Osteoblast (primary cell): ENCODE measurements around the gene GRID1. TPM values are rescaled to one million over a fixed set of nuclear protein-coding genes. Genes with fewer than 3 reads are reported as not detected.

Experiments
- DNase-seq: peaks from one replicate; pipeline ENCODE4 v3.0.0; 2011; ENCODE audit warnings: low spot score, mixed read lengths; ENCODE audit not compliant: insufficient read length; ENCODE audit errors: missing footprints
- H2AFZ ChIP-seq: 2 replicates; pipeline ENCODE4 v1.6.0; 2011; ENCODE audit warnings: mild to moderate bottlenecking, low read length
- H3K27ac ChIP-seq: 2 replicates; pipeline ENCODE4 v1.5.1; 2011; ENCODE audit warnings: mild to moderate bottlenecking, low read depth, low read length, moderate library complexity
- H3K27me3 ChIP-seq: 2 replicates; pipeline ENCODE4 v1.6.0; 2012; ENCODE audit warnings: mild to moderate bottlenecking, control low read depth, inconsistent platforms, low read length, moderate library complexity; ENCODE audit not compliant: insufficient read depth
- H3K36me3 ChIP-seq: 2 replicates; pipeline ENCODE4 v1.5.1; 2011; ENCODE audit warnings: mild to moderate bottlenecking, low read length, control low read depth, moderate library complexity; ENCODE audit not compliant: insufficient read depth
- H3K4me1 ChIP-seq: 2 replicates; pipeline ENCODE4 v1.5.1; 2011; ENCODE audit warnings: mild to moderate bottlenecking, low read length, control low read depth, moderate library complexity; ENCODE audit not compliant: insufficient read depth
- H3K4me2 ChIP-seq: 2 replicates; pipeline ENCODE4 v1.6.0; 2011; ENCODE audit warnings: mild to moderate bottlenecking, low read length; ENCODE audit not compliant: insufficient read depth
- H3K4me3 ChIP-seq: fragments of 200-600 bp; sonication (generic); 3 replicates; pipeline ENCODE4 v1.5.1; 2012; ENCODE audit warnings: mild to moderate bottlenecking, low read length, inconsistent platforms; ENCODE audit not compliant: insufficient read depth
- H3K79me2 ChIP-seq: 2 replicates; pipeline ENCODE4 v1.6.0; 2012; ENCODE audit warnings: mild to moderate bottlenecking, low read length, control low read depth, inconsistent platforms; ENCODE audit not compliant: insufficient read depth
- H3K9me3 ChIP-seq: 2 replicates; pipeline ENCODE4 v1.5.1; 2011; ENCODE audit warnings: low read depth, low read length, control low read depth
- H4K20me1 ChIP-seq: 2 replicates; pipeline ENCODE4 v1.6.0; 2012; ENCODE audit warnings: mild to moderate bottlenecking, low read length, control low read depth; ENCODE audit not compliant: insufficient read depth
- CTCF ChIP-seq: IDR thresholded peaks from 2 replicates; pipeline ENCODE4 v1.5.1; 2011; ENCODE audit warnings: mild to moderate bottlenecking, low read depth, low read length, moderate library complexity; ENCODE audit errors: extremely low read depth
- total RNA-seq: library from RNA; depleted of rRNA; stranded (reverse); fragments of >200 nt; gene quantifications from 2 replicates; pipeline ENCODE4 v1.2.3, GENCODE V29; 2012

Gene GRID1
- total RNA-seq, 1 donor: not detected

GRCh38 chr10:85611093-85611740 lies 755.4 kb downstream of the GRID1 start:
- Histone ChIP-seq H3K36me3 (no peaks in the 10 kb centered on the region), H3K4me3 (no peak overlapping the region), H2AFZ (no peak overlapping the region), H3K79me2 (no peaks in the 10 kb centered on the region), H3K4me1 (no peaks in the 10 kb centered on the region), H3K27me3 (no peaks in the 10 kb centered on the region), H3K27ac (no peak overlapping the region), H3K9me3 (no peaks in the 10 kb centered on the region), H3K4me2 (no peak overlapping the region), H4K20me1 (no peaks in the 10 kb centered on the region)
- no peak for TF ChIP-seq CTCF
- DNase-seq: no peak

GRCh38 chr10:85610381-85611092 lies 756.1 kb downstream of the GRID1 start:
- H3K4me1 ChIP-seq: no peaks in the 10 kb centered on the region
- H4K20me1 ChIP-seq: no peaks in the 10 kb centered on the region
- no peak overlapping the region for H3K4me3 ChIP-seq
- no peak for DNase-seq
- H3K27ac ChIP-seq: no peak overlapping the region
- H3K79me2 ChIP-seq: no peaks in the 10 kb centered on the region
- H3K36me3 ChIP-seq: no peaks in the 10 kb centered on the region
- TF ChIP-seq CTCF: no peak
- H3K9me3 ChIP-seq: no peaks in the 10 kb centered on the region
- H3K4me2 ChIP-seq: no peak overlapping the region
- no peak overlapping the region for H2AFZ ChIP-seq
- no peaks in the 10 kb centered on the region for H3K27me3 ChIP-seq

DNA sequence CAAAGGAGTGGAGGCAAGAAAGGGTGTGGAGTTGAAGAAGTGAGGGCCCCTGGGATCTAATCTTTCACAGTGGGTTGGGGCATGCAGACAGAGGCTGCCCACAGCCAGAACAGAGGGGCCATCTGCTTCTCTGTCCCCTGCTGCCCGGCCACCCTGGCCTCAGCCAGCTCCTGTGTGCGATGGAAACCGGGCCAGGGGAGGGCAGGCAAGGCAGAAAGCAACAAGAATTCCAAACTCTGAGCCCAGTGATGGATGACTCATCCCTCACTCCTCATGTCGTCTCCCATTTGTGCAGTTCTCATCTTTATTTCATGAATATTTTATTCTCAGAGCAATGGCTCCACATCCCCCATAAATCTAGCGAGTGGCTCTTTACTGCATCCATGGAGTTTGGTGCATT lies 757.1 kb downstream of the GRID1 start:
- Histone ChIP-seq H4K20me1 (no peaks in the 10 kb centered on the region), H2AFZ (no peak overlapping the region), H3K36me3 (no peaks in the 10 kb centered on the region), H3K4me1 (no peaks in the 10 kb centered on the region), H3K4me2 (no peak overlapping the region), H3K9me3 (no peaks in the 10 kb centered on the region), H3K79me2 (no peaks in the 10 kb centered on the region), H3K27ac (no peak overlapping the region), H3K27me3 (no peaks in the 10 kb centered on the region), H3K4me3 (no peak overlapping the region)
- no peak for DNase-seq
- TF ChIP-seq CTCF: no peak

- Histone ChIP-seq H3K9me3 (no peaks in the 10 kb centered on the region), H3K27me3 (no peaks in the 10 kb centered on the region), H4K20me1 (no peaks in the 10 kb centered on the region), H3K36me3 (no peaks in the 10 kb centered on the region), H2AFZ (no peak overlapping the region), H3K4me2 (no peak overlapping the region), H3K4me3 (no peak overlapping the region), H3K27ac (no peak overlapping the region), H3K4me1 (no peaks in the 10 kb centered on the region), H3K79me2 (no peaks in the 10 kb centered on the region)
- DNase-seq: no peak
- TF ChIP-seq CTCF: no peak
Observed at GRCh38 chr10:85608706-85609105, 757.9 kb downstream of the GRID1 start.
